HepG2 (cell line): ENCODE measurements around the gene UAP1L1. TPM values are rescaled to one million over a fixed set of nuclear protein-coding genes. Genes with fewer than 3 reads are reported as not detected.

Experiments used
- ATAC-seq: fragments of 200-7000 bp; cut with Tn5 transposase; 3 replicates; pipeline ENCODE4 v1.9.1; 2020; ENCODE audit warnings: mild to moderate bottlenecking, moderate library complexity
- BruUV-seq: library from RNA; stranded (reverse); fragments of 400-500 nt; replicated peaks from 2 replicates; lab custom pipeline; 2021; lab: Mats Ljungman, UMichigan
- CTCF ChIA-PET: fragments of 300-600 bp; formaldehyde crosslinking; extraction: SDS; loops from one replicate; lab custom pipeline; 2021; ENCODE audit warnings: low total read pairs, inconsistent platforms, low intra/inter-chr PET ratio; lab: Yijun Ruan, JAX
- POLR2A ChIA-PET: fragments of 350-600 bp; sonication (Branson Sonifier 250); formaldehyde crosslinking; loops from one replicate; lab custom pipeline; 2020; ENCODE audit warnings: antibody characterized with exemption, inconsistent platforms; lab: Yijun Ruan, JAX
- DNase-seq: peaks from one replicate; pipeline ENCODE4 v3.0.0-alpha.2; 2015; ENCODE audit warnings: low spot score
- FAIRE-seq: peaks from 3 replicates; lab custom pipeline; 2011; peaks lifted over from hg19 to GRCh38; lab: Jason Lieb, UNC
- H2AFZ ChIP-seq: one replicate; pipeline ENCODE4 v1.6.1; 2011; ENCODE audit warnings: low read length, inconsistent platforms
- H3K27ac ChIP-seq: fragments of 300-600 bp; 3 replicates; pipeline ENCODE4 v1.8.0; 2011; ENCODE audit warnings: mixed run types, mild to moderate bottlenecking, mixed read lengths, low read length, inconsistent platforms; ENCODE audit not compliant: insufficient read depth; ENCODE audit errors: extremely low read length
- H3K27me3 ChIP-seq, 2 experiments: fragments of 200-600 bp in 1 of 2; 2 replicates in 1 of 2; 3 replicates in 1 of 2; pipeline versions ENCODE4 v1.6.0 to v1.8.0; 2011; ENCODE audit warnings: low read length in 2 of 2, mild to moderate bottlenecking in 2 of 2, moderate library complexity in 2 of 2, inconsistent platforms in 1 of 2; ENCODE audit not compliant: insufficient read depth in 2 of 2, control insufficient read depth in 1 of 2
- H3K36me3 ChIP-seq, 2 experiments: fragments of 200-600 bp in 1 of 2; replicated peaks in 1 of 2; 2 replicates in 1 of 2; 3 replicates in 1 of 2; pipeline versions ENCODE4 v1.5.1 to v1.8.0; 2011; ENCODE audit warnings: low read length in 2 of 2, inconsistent platforms in 1 of 2; ENCODE audit not compliant: insufficient read depth in 2 of 2, control insufficient read depth in 1 of 2
- H3K4me1 ChIP-seq: 2 replicates; pipeline ENCODE4 v1.5.1; 2012; ENCODE audit warnings: low read length, inconsistent platforms; ENCODE audit not compliant: insufficient read depth
- H3K4me2 ChIP-seq: 2 replicates; pipeline ENCODE4 v1.6.0; 2011; ENCODE audit warnings: low read depth, low read length, inconsistent platforms
- H3K4me3 ChIP-seq, 3 experiments: fragments of 200-600 bp in 1 of 3; sonication (generic), shearing (Covaris generic) in 1 of 3; replicated peaks in 1 of 3; 2 replicates each; pipeline ENCODE4 v1.5.1; 2011 to 2016; ENCODE audit warnings: low read length in 3 of 3, inconsistent platforms in 2 of 3, low read depth in 2 of 3, mild to moderate bottlenecking in 2 of 3, control low read depth in 1 of 3, mixed read lengths in 1 of 3; ENCODE audit not compliant: insufficient read depth in 1 of 3
- H3K79me2 ChIP-seq: one replicate; pipeline ENCODE4 v1.6.1; 2011; ENCODE audit warnings: low read length, inconsistent platforms; ENCODE audit not compliant: insufficient read depth
- H3K9ac ChIP-seq: 2 replicates; pipeline ENCODE4 v1.6.0; 2011; ENCODE audit warnings: mild to moderate bottlenecking, low read depth, low read length, inconsistent platforms; ENCODE audit not compliant: insufficient read depth
- H3K9me3 ChIP-seq: 2 replicates; pipeline ENCODE4 v1.5.1; 2012; ENCODE audit warnings: mild to moderate bottlenecking, low read length
- H4K20me1 ChIP-seq: 2 replicates; pipeline ENCODE4 v1.6.0; 2011; ENCODE audit warnings: inconsistent platforms, mild to moderate bottlenecking, low read length, moderate library complexity; ENCODE audit not compliant: insufficient read depth
- HNRNPL ChIP-seq: fragments of 200-400 bp; formaldehyde crosslinking; IDR thresholded peaks from 2 replicates; pipeline ENCODE4 v1.6.1; 2017; ENCODE audit warnings: mild to moderate bottlenecking, low read depth, low read length
- MAX ChIP-seq: IDR thresholded peaks from 2 replicates; pipeline ENCODE4 v1.6.1; 2012; ENCODE audit warnings: inconsistent platforms
- MIER2 ChIP-seq: IDR thresholded peaks from 2 replicates; pipeline ENCODE4 v1.6.1; 2016; ENCODE audit warnings: missing biosample characterization, missing genetic modification reagents
- MYC ChIP-seq: sonication (generic); formaldehyde crosslinking; IDR thresholded peaks from 2 replicates; pipeline ENCODE4 v1.9.0; 2021; ENCODE audit warnings: missing genetic modification reagents, borderline replicate concordance
- NR0B2 ChIP-seq: sonication (generic); formaldehyde crosslinking; IDR thresholded peaks from 2 replicates; pipeline ENCODE4 v1.4.0; 2020; ENCODE audit warnings: mild to moderate bottlenecking, missing genetic modification reagents
- NR1H2 ChIP-seq: sonication (generic); formaldehyde crosslinking; IDR thresholded peaks from 2 replicates; pipeline ENCODE4 v1.8.1; 2022; ENCODE audit warnings: low read depth, missing genetic modification reagents, borderline replicate concordance
- RAD21 ChIP-seq: fragments of 450-650 bp; formaldehyde crosslinking; IDR thresholded peaks from 2 replicates; pipeline ENCODE4 v1.5.0; 2020; ENCODE audit warnings: mild to moderate bottlenecking
- SALL1 ChIP-seq: sonication (generic); formaldehyde crosslinking; IDR thresholded peaks from 2 replicates; pipeline ENCODE4 v1.8.0; 2022; ENCODE audit warnings: mild to moderate bottlenecking, missing genetic modification reagents
- SALL2 ChIP-seq: sonication (generic); formaldehyde crosslinking; IDR thresholded peaks from 2 replicates; pipeline ENCODE4 v1.8.1; 2023; ENCODE audit warnings: mild to moderate bottlenecking, missing genetic modification reagents, inconsistent platforms
- STAG1 ChIP-seq: sonication (generic); formaldehyde crosslinking; IDR thresholded peaks from 2 replicates; pipeline ENCODE4 v1.4.0; 2020; ENCODE audit warnings: missing genetic modification reagents
- ZNF180 ChIP-seq: sonication (generic); formaldehyde crosslinking; IDR thresholded peaks from 2 replicates; pipeline ENCODE4 v1.4.0; 2020; ENCODE audit warnings: low read depth, missing genetic modification reagents, borderline replicate concordance
- ZNF274 ChIP-seq: sonication (generic); formaldehyde crosslinking; IDR thresholded peaks from 2 replicates; pipeline ENCODE4 v1.5.1; 2020; ENCODE audit warnings: mild to moderate bottlenecking, missing genetic modification reagents
- ZNF746 ChIP-seq: sonication (generic); formaldehyde crosslinking; IDR thresholded peaks from 2 replicates; pipeline ENCODE4 v1.8.0; 2022; ENCODE audit warnings: mild to moderate bottlenecking, missing genetic modification reagents
- WGBS: methylation state at CpG from one replicate; pipeline ENCODE4 v1.1.6; 2017; ENCODE audit warnings: low lambda C conversion rate; 5-methylcytosine and 5-hydroxymethylcytosine counted together
- in situ Hi-C: cut with HindIII; loops from 2 replicates; pipeline ENCODE4 v1.10.0; 2017; ENCODE audit warnings: low pct_unique_long_range_greater_than_20kb; ENCODE audit not compliant: extremely low pct_ligation_motif_present
- intact Hi-C: fragments of 100-400 bp; cut with micrococcal nuclease; formaldehyde crosslinking; loops from one replicate; pipeline ENCODE4 v1.10.0; 2022; ENCODE audit not compliant: unreplicated experiment
- polyA plus RNA-seq, 8 experiments: library from polyadenylated mRNA; depleted of rRNA in 3 of 8; stranded (reverse) in 7 of 8; unstranded in 1 of 8; fragments of >200 nt; fragmentation: Illumina TruSeq in 4 of 8; extraction: Trizol in 4 of 8; gene quantifications; 2 replicates each; pipeline versions ENCODE4 v1.2.1 to v1.2.3, GENCODE V29; 2011 to 2016; ENCODE audit warnings: low read depth in 4 of 8, missing spikeins in 1 of 8, mixed read lengths in 1 of 8; ENCODE audit not compliant: insufficient read depth in 1 of 8
- total RNA-seq, 5 experiments: library from RNA; depleted of rRNA; stranded (reverse); fragments of >200 nt; fragmentation: Illumina TruSeq; extraction: Trizol; gene quantifications; 2 replicates each; pipeline ENCODE4 v1.2.3, GENCODE V29; 2016; ENCODE audit warnings: low read depth in 1 of 5
- TF ChIP-seq, protein P1 (sequence below): sonication (generic); formaldehyde crosslinking; IDR thresholded peaks from 2 replicates; pipeline ENCODE4 v1.5.1; 2020; ENCODE audit warnings: missing genetic modification reagents, mild to moderate bottlenecking, borderline replicate concordance
- TF ChIP-seq, protein P2 (sequence below): sonication (generic); formaldehyde crosslinking; IDR thresholded peaks from 2 replicates; pipeline ENCODE4 v1.5.1; 2020; ENCODE audit warnings: mild to moderate bottlenecking, missing genetic modification reagents, moderate library complexity

Gene UAP1L1
- total and polyA plus RNA-seq, 2 of the 13 experiments (the other 11 are each of a cell fraction or from before 2014, with no cell fraction given): 5.4 to 6.4 TPM

GRCh38 chr9:137049544-137050449 lies 27.5 kb upstream of the UAP1L1 start:
- Histone ChIP-seq H2AFZ (no peak overlapping the region), H3K79me2 (peaks cover 7% of the 10 kb centered on the region), H3K27me3 (peaks cover 3 to 11% of the 10 kb centered on the region in 2 experiments; a peak in 3 of 5 replicates), H3K4me1 (peaks cover 26% of the 10 kb centered on the region), H3K27ac (no peak overlapping the region), H3K36me3 (no peaks in the 10 kb centered on the region), H3K9ac (no peak overlapping the region), H4K20me1 (no peaks in the 10 kb centered on the region; the same call in 1 of the 2 replicates), H3K4me3 (no peak overlapping the region), H3K4me2 (no peak overlapping the region), H3K9me3 (no peaks in the 10 kb centered on the region)
- DNase-seq (no peak), ATAC-seq (peak; percentile 27), FAIRE-seq (no peak)
- no TSS peak for BruUV-seq
- intact Hi-C loops: no loop called here
- ChIA-PET POLR2A (no interaction called here), CTCF (interaction anchor here (1.4 to 2.3 kb wide), 3 partner anchors 14 to 18 kb away, joined by 5 to 12 read pairs (median 11); no protein-coding TSS in a partner anchor)
- 80% methylated on average over 31 of the region's 38 CpGs for WGBS
- in situ Hi-C loops: loop anchor here (10.0 kb wide), 1 partner anchor 275 kb away; no protein-coding TSS in a partner anchor
- 0 out of 2 replicates have a peak, but pooled peaks have one; percentile 27 for TF ChIP-seq ZNF274
- TF ChIP-seq, protein P1, sequence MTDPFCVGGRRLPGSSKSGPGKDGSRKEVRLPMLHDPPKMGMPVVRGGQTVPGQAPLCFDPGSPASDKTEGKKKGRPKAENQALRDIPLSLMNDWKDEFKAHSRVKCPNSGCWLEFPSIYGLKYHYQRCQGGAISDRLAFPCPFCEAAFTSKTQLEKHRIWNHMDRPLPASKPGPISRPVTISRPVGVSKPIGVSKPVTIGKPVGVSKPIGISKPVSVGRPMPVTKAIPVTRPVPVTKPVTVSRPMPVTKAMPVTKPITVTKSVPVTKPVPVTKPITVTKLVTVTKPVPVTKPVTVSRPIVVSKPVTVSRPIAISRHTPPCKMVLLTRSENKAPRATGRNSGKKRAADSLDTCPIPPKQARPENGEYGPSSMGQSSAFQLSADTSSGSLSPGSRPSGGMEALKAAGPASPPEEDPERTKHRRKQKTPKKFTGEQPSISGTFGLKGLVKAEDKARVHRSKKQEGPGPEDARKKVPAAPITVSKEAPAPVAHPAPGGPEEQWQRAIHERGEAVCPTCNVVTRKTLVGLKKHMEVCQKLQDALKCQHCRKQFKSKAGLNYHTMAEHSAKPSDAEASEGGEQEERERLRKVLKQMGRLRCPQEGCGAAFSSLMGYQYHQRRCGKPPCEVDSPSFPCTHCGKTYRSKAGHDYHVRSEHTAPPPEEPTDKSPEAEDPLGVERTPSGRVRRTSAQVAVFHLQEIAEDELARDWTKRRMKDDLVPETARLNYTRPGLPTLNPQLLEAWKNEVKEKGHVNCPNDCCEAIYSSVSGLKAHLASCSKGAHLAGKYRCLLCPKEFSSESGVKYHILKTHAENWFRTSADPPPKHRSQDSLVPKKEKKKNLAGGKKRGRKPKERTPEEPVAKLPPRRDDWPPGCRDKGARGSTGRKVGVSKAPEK: no peak
- TF ChIP-seq RAD21 (CRISPR knock-in tag): peak; percentile 67
- TF ChIP-seq MYC: no peak
- no peak for TF ChIP-seq NR1H2 (CRISPR knock-in tag)
- TF ChIP-seq HNRNPL: peak; percentile 44; the same call in 1 of the 2 replicates
- 0 out of 2 replicates have a peak, but pooled peaks have one; percentile 33 for TF ChIP-seq MIER2 (CRISPR knock-in tag)
- TF ChIP-seq ZNF746: no peak
- TF ChIP-seq SALL1: peak; percentile 39; the same call in 1 of the 2 replicates
- TF ChIP-seq SALL2: no peak
- TF ChIP-seq, protein P2, sequence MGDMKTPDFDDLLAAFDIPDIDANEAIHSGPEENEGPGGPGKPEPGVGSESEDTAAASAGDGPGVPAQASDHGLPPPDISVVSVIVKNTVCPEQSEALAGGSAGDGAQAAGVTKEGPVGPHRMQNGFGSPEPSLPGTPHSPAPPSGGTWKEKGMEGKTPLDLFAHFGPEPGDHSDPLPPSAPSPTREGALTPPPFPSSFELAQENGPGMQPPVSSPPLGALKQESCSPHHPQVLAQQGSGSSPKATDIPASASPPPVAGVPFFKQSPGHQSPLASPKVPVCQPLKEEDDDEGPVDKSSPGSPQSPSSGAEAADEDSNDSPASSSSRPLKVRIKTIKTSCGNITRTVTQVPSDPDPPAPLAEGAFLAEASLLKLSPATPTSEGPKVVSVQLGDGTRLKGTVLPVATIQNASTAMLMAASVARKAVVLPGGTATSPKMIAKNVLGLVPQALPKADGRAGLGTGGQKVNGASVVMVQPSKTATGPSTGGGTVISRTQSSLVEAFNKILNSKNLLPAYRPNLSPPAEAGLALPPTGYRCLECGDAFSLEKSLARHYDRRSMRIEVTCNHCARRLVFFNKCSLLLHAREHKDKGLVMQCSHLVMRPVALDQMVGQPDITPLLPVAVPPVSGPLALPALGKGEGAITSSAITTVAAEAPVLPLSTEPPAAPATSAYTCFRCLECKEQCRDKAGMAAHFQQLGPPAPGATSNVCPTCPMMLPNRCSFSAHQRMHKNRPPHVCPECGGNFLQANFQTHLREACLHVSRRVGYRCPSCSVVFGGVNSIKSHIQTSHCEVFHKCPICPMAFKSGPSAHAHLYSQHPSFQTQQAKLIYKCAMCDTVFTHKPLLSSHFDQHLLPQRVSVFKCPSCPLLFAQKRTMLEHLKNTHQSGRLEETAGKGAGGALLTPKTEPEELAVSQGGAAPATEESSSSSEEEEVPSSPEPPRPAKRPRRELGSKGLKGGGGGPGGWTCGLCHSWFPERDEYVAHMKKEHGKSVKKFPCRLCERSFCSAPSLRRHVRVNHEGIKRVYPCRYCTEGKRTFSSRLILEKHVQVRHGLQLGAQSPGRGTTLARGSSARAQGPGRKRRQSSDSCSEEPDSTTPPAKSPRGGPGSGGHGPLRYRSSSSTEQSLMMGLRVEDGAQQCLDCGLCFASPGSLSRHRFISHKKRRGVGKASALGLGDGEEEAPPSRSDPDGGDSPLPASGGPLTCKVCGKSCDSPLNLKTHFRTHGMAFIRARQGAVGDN (CRISPR knock-in tag): peak; percentile 41
- TF ChIP-seq MAX: peak; percentile 13; the same call in 1 of the 2 replicates
- no peak for TF ChIP-seq NR0B2
- TF ChIP-seq ZNF180 (CRISPR knock-in tag): no peak
- TF ChIP-seq STAG1 (CRISPR knock-in tag): peak; percentile 68
